HUES6 (cell line): ENCODE measurements around the gene SLC24A5.

Source experiments
- H3K27ac ChIP-seq: 2 replicates; pipeline ENCODE4 v1.7.0; 2013; ENCODE audit warnings: low read depth, mild to moderate bottlenecking, low read length, inconsistent platforms
- H3K27me3 ChIP-seq: 2 replicates; pipeline ENCODE4 v1.6.1; 2013; ENCODE audit warnings: low read length; ENCODE audit not compliant: control insufficient read depth, insufficient read depth
- H3K36me3 ChIP-seq: 2 replicates; pipeline ENCODE4 v1.6.1; 2013; ENCODE audit warnings: low read length; ENCODE audit not compliant: control insufficient read depth, insufficient read depth
- H3K4me1 ChIP-seq: 2 replicates; pipeline ENCODE4 v1.6.1; 2013; ENCODE audit warnings: low read length; ENCODE audit not compliant: control insufficient read depth, insufficient read depth
- H3K4me3 ChIP-seq: 2 replicates; pipeline ENCODE4 v1.5.1; 2013; ENCODE audit warnings: low read depth, low read length
- H3K9ac ChIP-seq: one replicate; pipeline ENCODE4 v1.6.1; 2013; ENCODE audit warnings: mild to moderate bottlenecking, low read length
- H3K9me3 ChIP-seq: 2 replicates; pipeline ENCODE4 v1.6.1; 2013; ENCODE audit warnings: low read depth, low read length; ENCODE audit not compliant: control insufficient read depth, insufficient read depth

The SLC24A5 gene

GRCh38 chr15:48090115-48090514 is 30.7 kb upstream of the SLC24A5 start:
- Histone ChIP-seq H3K9me3 (peaks cover 21% of the 10 kb centered on the region), H3K27ac (no peak overlapping the region), H3K36me3 (no peaks in the 10 kb centered on the region), H3K4me1 (no peaks in the 10 kb centered on the region), H3K4me3 (no peak overlapping the region), H3K27me3 (no peaks in the 10 kb centered on the region), H3K9ac (no peak overlapping the region)

- H3K9me3 ChIP-seq: peaks cover 21% of the 10 kb centered on the region
- no peak overlapping the region for H3K4me3 ChIP-seq
- H3K9ac ChIP-seq: no peak overlapping the region
- H3K4me1 ChIP-seq: no peaks in the 10 kb centered on the region
- H3K27ac ChIP-seq: no peak overlapping the region
- H3K36me3 ChIP-seq: no peaks in the 10 kb centered on the region
- H3K27me3 ChIP-seq: no peaks in the 10 kb centered on the region
These were observed 30.1 kb upstream of the SLC24A5 start for GRCh38 chr15:48090666-48091065.

GRCh38 chr15:48091522-48091921 is 29.3 kb upstream of the SLC24A5 start:
- Histone ChIP-seq H3K27ac (no peak overlapping the region), H3K36me3 (no peaks in the 10 kb centered on the region), H3K9me3 (peaks cover 21% of the 10 kb centered on the region), H3K4me3 (no peak overlapping the region), H3K27me3 (no peaks in the 10 kb centered on the region), H3K4me1 (no peaks in the 10 kb centered on the region), H3K9ac (no peak overlapping the region)

- Histone ChIP-seq H3K27ac (no peak overlapping the region), H3K9ac (no peak overlapping the region), H3K4me3 (no peak overlapping the region), H3K9me3 (no peaks in the 10 kb centered on the region), H3K4me1 (no peaks in the 10 kb centered on the region), H3K36me3 (no peaks in the 10 kb centered on the region), H3K27me3 (no peaks in the 10 kb centered on the region)
These were observed 24.4 kb upstream of the SLC24A5 start for GRCh38 chr15:48096355-48096786.

- no peak overlapping the region for H3K27ac ChIP-seq
- H3K36me3 ChIP-seq: no peaks in the 10 kb centered on the region
- H3K4me1 ChIP-seq: no peaks in the 10 kb centered on the region
- no peak overlapping the region for H3K9ac ChIP-seq
- H3K27me3 ChIP-seq: no peaks in the 10 kb centered on the region
- no peak overlapping the region for H3K4me3 ChIP-seq
- no peaks in the 10 kb centered on the region for H3K9me3 ChIP-seq
These were observed 24.0 kb upstream of the SLC24A5 start for GRCh38 chr15:48096813-48097212.

GRCh38 chr15:48097264-48097663 is 23.5 kb upstream of the SLC24A5 start:
- Histone ChIP-seq H3K36me3 (no peaks in the 10 kb centered on the region), H3K9ac (no peak overlapping the region), H3K4me1 (no peaks in the 10 kb centered on the region), H3K4me3 (no peak overlapping the region), H3K27ac (no peak overlapping the region), H3K27me3 (no peaks in the 10 kb centered on the region), H3K9me3 (no peaks in the 10 kb centered on the region)

- H3K27ac ChIP-seq: no peak overlapping the region
- H3K4me3 ChIP-seq: no peak overlapping the region
- no peaks in the 10 kb centered on the region for H3K36me3 ChIP-seq
- no peak overlapping the region for H3K9ac ChIP-seq
- H3K9me3 ChIP-seq: no peaks in the 10 kb centered on the region
- H3K4me1 ChIP-seq: no peaks in the 10 kb centered on the region
- H3K27me3 ChIP-seq: no peaks in the 10 kb centered on the region
These were observed 19.3 kb upstream of the SLC24A5 start for GRCh38 chr15:48101376-48101961.

GRCh38 chr15:48102167-48102566 is 18.6 kb upstream of the SLC24A5 start:
- Histone ChIP-seq H3K9me3 (no peaks in the 10 kb centered on the region), H3K27me3 (no peaks in the 10 kb centered on the region), H3K27ac (no peak overlapping the region)

GRCh38 chr15:48103647-48104046 is 17.1 kb upstream of the SLC24A5 start:
- Histone ChIP-seq H3K36me3 (no peaks in the 10 kb centered on the region), H3K9me3 (no peaks in the 10 kb centered on the region), H3K4me1 (no peaks in the 10 kb centered on the region), H3K4me3 (no peak overlapping the region), H3K27me3 (no peaks in the 10 kb centered on the region), H3K27ac (no peak overlapping the region), H3K9ac (no peak overlapping the region)

More at GRCh38 chr15:48102167-48102566, 18.6 kb upstream of the SLC24A5 start:
- H3K9ac ChIP-seq: no peak overlapping the region
- H3K4me1 ChIP-seq: no peaks in the 10 kb centered on the region
- H3K4me3 ChIP-seq: no peak overlapping the region
- no peaks in the 10 kb centered on the region for H3K36me3 ChIP-seq

GRCh38 chr15:48105936-48106335 is 14.9 kb upstream of the SLC24A5 start:
- Histone ChIP-seq H3K4me1 (0 out of 2 replicates have a peak, but pooled peaks cover 6% of the 10 kb centered on the region), H3K9me3 (no peaks in the 10 kb centered on the region), H3K9ac (no peak overlapping the region), H3K27me3 (no peaks in the 10 kb centered on the region), H3K36me3 (no peaks in the 10 kb centered on the region), H3K27ac (no peak overlapping the region), H3K4me3 (no peak overlapping the region)

GRCh38 chr15:48109212-48109611 is 11.6 kb upstream of the SLC24A5 start:
- Histone ChIP-seq H3K4me3 (no peak overlapping the region), H3K36me3 (no peaks in the 10 kb centered on the region), H3K27me3 (no peaks in the 10 kb centered on the region), H3K9ac (no peak overlapping the region), H3K27ac (no peak overlapping the region), H3K4me1 (peaks cover 6% of the 10 kb centered on the region; the same call in 1 of the 2 replicates), H3K9me3 (no peaks in the 10 kb centered on the region)
